Small intestine (tissue), 7 donors: ENCODE results near the gene AOPEP. TPM values are rescaled to one million over a fixed set of nuclear protein-coding genes. Genes with fewer than 3 reads are reported as not detected.
"Not testable (repeated sequence)": the region's sequence is repeated elsewhere in the genome, so short reads cannot be mapped to it uniquely, and the experiment has no call there.

Experiments
- DNase-seq, 2 donors: peaks; one replicate each; pipeline versions ENCODE4 v3.0.0 to v3.0.0-alpha.2; 2013
- FAIRE-seq: peaks from 2 replicates; lab custom pipeline; 2012; peaks lifted over from hg19 to GRCh38; lab: Jason Lieb, UNC
- H3K27ac ChIP-seq, 3 donors: one replicate each; pipeline ENCODE4 v1.5.1; 2013; ENCODE audit warnings: low read length in 2 of 3, mild to moderate bottlenecking in 2 of 3, control low read depth in 1 of 3, inconsistent platforms in 1 of 3, low read depth in 1 of 3, moderate library complexity in 1 of 3
- H3K27me3 ChIP-seq, 3 donors: one replicate each; pipeline ENCODE4 v1.6.1; 2013; ENCODE audit warnings: low read length in 3 of 3, inconsistent platforms in 1 of 3; ENCODE audit not compliant: control insufficient read depth in 3 of 3, insufficient read depth in 3 of 3
- H3K36me3 ChIP-seq, 3 donors: one replicate each; pipeline ENCODE4 v1.6.1; 2013; ENCODE audit warnings: low read length in 3 of 3, inconsistent platforms in 1 of 3, low read depth in 1 of 3, mild to moderate bottlenecking in 1 of 3, moderate library complexity in 1 of 3; ENCODE audit not compliant: control insufficient read depth in 3 of 3, insufficient read depth in 2 of 3
- H3K4me1 ChIP-seq, 3 donors: one replicate each; pipeline ENCODE4 v1.6.1; 2013; ENCODE audit warnings: low read length in 2 of 3, inconsistent platforms in 1 of 3, low read depth in 1 of 3, mild to moderate bottlenecking in 1 of 3, moderate library complexity in 1 of 3; ENCODE audit not compliant: control insufficient read depth in 3 of 3, insufficient read depth in 2 of 3
- H3K4me3 ChIP-seq, 3 donors: one replicate each; pipeline ENCODE4 v1.5.1; 2013; ENCODE audit warnings: low read length in 3 of 3, control low read depth in 1 of 3, inconsistent platforms in 1 of 3, low read depth in 1 of 3, mild to moderate bottlenecking in 1 of 3, moderate library complexity in 1 of 3
- H3K9me3 ChIP-seq, 2 donors: one replicate each; pipeline ENCODE4 v1.6.1; 2013; ENCODE audit warnings: low read depth in 1 of 2, low read length in 1 of 2; ENCODE audit not compliant: control insufficient read depth in 2 of 2, insufficient read depth in 1 of 2
- WGBS, 3 donors: extraction: QIAGEN DNeasy Blood & Tissue Kit; methylation state at CpG; one replicate each; pipeline ENCODE4 v1.1.7; 2013; 5-methylcytosine and 5-hydroxymethylcytosine counted together
- polyA plus RNA-seq, 4 donors: library from polyadenylated mRNA; stranded (reverse) in 3 of 4; unstranded in 1 of 4; fragments of 200-250 nt in 3 of 4; fragments of 120-200 nt in 1 of 4; gene quantifications; one replicate each; pipeline versions ENCODE4 v1.2.1 to v1.2.3, GENCODE V29; 2013
- donor health status: healthy with polysubstance abuse.
- donor health status: control.
- donor health status: control.
- donor health status: Bipolar disorder and iron deficiency.
- donor health status: healthy.

Gene AOPEP
- polyA plus RNA-seq, 4 donors, result 26.3 to 34.7 (median 28.4) TPM

DNA sequence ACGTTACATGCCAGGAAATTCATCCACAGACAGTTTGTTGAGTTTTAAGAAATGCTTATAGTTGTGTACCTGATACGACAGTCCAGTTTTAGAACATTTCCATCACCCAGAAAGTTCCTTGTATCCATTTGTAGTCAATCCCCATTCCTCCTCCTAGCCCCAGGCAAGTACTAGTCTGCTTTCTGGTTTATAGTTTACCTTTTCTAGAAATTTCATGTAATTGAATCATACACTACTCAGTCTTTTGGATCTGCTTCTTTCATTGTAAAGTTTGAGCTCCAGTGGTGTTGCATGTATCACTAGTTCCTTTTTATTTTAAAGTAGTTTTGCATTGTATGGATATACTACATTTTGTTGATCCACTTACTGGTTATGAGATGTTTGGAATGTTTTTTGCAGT, 291.2 kb downstream of the AOPEP start:
- peaks cover 0 to 32% (median 5%) of the 10 kb centered on the region in 3 donors for H3K36me3 ChIP-seq
- no peak for DNase-seq
- peaks cover 0 to 3% (median 0%) of the 10 kb centered on the region in 3 donors for H3K4me1 ChIP-seq
- no peak overlapping the region for H3K4me3 ChIP-seq
- 88 to 98% (median 96%) methylated on average over 2 of the region's 2 CpGs for WGBS, 3 donors
- no peak for FAIRE-seq
- H3K27me3 ChIP-seq, result no peaks in the 10 kb centered on the region
- no peaks in the 10 kb centered on the region for H3K9me3 ChIP-seq
- H3K27ac ChIP-seq, result peak overlapping the region in 1 of 3 donors; percentile 15

- peaks cover 0 to 6% (median 0%) of the 10 kb centered on the region in 3 donors for H3K4me1 ChIP-seq
- DNase-seq, result no peak
Measured at GRCh38 chr9:95018099-95018936, 291.8 kb downstream of the AOPEP start.

DNA sequence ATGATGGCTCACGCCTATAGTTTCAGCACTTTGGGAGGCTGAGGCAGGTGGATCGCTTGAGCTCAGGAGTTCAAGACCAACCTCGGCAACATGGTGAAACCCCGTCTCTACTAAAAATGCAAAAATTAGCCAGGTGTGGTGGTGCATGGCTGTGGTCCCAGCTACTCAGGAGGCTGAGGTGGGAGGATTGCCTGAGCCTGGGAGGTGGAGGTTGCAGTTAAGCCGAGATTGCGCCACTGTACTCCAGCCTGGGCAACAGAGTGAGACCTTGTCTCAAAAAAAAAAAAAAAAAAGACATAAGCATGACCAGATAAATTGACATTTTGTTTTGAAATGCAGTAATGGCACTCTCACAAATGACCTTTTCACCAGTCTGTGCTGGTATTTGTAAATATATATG, 294.1 kb downstream of the AOPEP start:
- not testable (repeated sequence) for FAIRE-seq, H3K9me3 ChIP-seq, H3K27ac ChIP-seq, H3K4me3 ChIP-seq, DNase-seq, H3K27me3 ChIP-seq
- H3K36me3 ChIP-seq, result peaks cover 0 to 45% (median 5%) of the 10 kb centered on the region in 3 donors
- 97% methylated on average over 6 of the region's 6 CpGs for WGBS, 3 donors
- H3K4me1 ChIP-seq, result peaks cover 2 to 20% (median 16%) of the 10 kb centered on the region in 3 donors

More at GRCh38 chr9:95018099-95018936, 291.8 kb downstream of the AOPEP start:
- Histone ChIP-seq H3K27me3 (no peaks in the 10 kb centered on the region), H3K36me3 (peaks cover 0 to 38% (median 5%) of the 10 kb centered on the region in 3 donors), H3K27ac (peak overlapping the region in 2 of 3 donors; percentile 29 to 77), H3K9me3 (no peaks in the 10 kb centered on the region), H3K4me3 (no peak overlapping the region)
- WGBS, 3 donors, result 58 to 86% (median 79%) methylated on average over 11 of the region's 11 CpGs
- FAIRE-seq, result no peak

GRCh38 chr9:95021166-95021886, 294.8 kb downstream of the AOPEP start:
- Histone ChIP-seq H3K4me1 (peaks cover 2 to 25% (median 16%) of the 10 kb centered on the region in 3 donors), H3K36me3 (peaks cover 0 to 40% (median 3%) of the 10 kb centered on the region in 3 donors), H3K9me3 (no peaks in the 10 kb centered on the region), H3K27ac (peak overlapping the region in 1 of 3 donors; percentile 56), H3K27me3 (no peaks in the 10 kb centered on the region), H3K4me3 (no peak overlapping the region)
- 67 to 80% (median 79%) methylated on average over 7 of the region's 7 CpGs for whole genome bisulfite sequencing, 3 donors
- DNase-seq (no peak), FAIRE-seq (no peak)

- Histone ChIP-seq H3K4me3 (no peak overlapping the region), H3K27ac (peak overlapping the region in 1 of 3 donors; percentile 69), H3K36me3 (peaks cover 0 to 39% (median 3%) of the 10 kb centered on the region in 3 donors), H3K27me3 (no peaks in the 10 kb centered on the region), H3K4me1 (peaks cover 2 to 25% (median 14%) of the 10 kb centered on the region in 3 donors), H3K9me3 (no peaks in the 10 kb centered on the region)
- FAIRE-seq, result no peak
- DNase-seq, result no peak
- 93 to 97% (median 93%) methylated on average over 5 of the region's 5 CpGs for WGBS, 3 donors
Measured at GRCh38 chr9:95022657-95023056, 296.2 kb downstream of the AOPEP start.

DNA sequence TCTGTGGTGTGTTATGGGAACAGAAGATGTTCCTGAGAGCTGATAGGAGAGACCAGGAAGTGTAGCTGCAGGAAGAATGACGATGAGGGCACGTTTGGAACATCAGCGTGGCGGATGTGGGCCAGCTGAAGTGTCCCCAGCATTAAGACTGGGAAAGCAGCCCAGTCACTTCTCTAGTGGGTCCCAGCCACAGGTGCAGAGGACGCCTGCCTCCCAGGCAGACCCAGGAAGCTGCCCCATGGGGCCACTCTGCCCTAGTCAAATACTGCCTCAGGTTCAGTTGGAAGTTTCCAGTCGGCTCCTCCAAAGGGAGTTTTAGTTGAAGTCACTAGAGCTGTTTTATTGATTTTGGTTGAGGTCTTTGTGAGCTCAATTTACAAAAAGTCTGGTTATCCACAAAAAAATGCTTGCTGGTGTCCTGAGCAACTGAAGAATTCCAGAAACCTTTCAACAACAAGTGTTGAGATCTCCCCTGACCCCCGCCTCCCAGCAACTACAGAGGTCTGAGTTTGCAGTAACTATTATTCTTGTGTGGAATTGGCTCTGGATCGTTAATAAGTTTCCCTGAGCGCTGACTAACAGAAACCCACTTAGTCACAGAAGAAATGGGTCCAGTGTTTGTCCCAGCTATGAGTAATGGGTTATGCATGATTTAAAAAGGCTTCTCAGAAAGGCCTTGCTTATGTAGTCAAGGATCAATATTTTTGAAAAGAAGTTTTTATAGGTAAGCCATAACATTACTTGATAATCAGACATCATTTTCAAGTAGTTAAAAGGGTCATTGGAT, 296.9 kb downstream of the AOPEP start:
- Histone ChIP-seq H3K9me3 (no peaks in the 10 kb centered on the region), H3K27me3 (no peaks in the 10 kb centered on the region), H3K36me3 (peaks cover 0 to 46% (median 3%) of the 10 kb centered on the region in 3 donors), H3K4me1 (peaks cover 2 to 25% (median 13%) of the 10 kb centered on the region in 3 donors), H3K4me3 (no peak overlapping the region), H3K27ac (peak overlapping the region in 2 of 3 donors; percentile 56 to 85)
- 67 to 81% (median 78%) methylated on average over 9 of the region's 9 CpGs for WGBS, 3 donors
- DNase-seq, result no peak
- FAIRE-seq, result no peak

DNA sequence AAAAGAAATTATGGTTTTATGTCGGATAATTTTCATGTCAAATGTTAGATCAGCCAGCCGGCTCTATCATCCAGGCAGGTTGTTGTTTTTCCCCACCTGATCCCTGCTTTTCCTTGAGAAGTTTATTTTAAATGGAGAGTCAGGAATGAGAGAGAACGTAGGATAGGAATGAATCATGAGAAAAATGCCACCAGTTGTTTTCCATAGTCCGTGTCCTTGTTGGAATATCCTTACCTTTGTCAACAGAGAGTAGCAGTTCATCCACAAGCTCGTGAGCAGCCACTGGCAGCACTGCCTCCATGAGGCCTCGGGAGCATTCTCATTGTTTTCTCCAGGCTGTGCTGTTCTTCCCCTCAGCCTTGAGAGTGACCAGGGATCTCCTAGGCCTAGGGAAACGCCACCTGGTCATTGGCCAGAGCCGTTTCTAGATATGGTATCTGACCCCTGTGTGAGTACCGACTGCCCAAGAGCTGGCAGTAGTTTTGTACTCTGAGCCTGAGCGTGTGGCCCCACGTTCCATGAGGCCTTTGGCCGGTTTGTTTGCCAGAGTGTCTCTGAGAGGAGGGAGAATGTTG, 297.7 kb downstream of the AOPEP start:
- Histone ChIP-seq H3K36me3 (peaks cover 0 to 47% (median 0%) of the 10 kb centered on the region in 3 donors), H3K27ac (peak overlapping the region in 2 of 3 donors; percentile 56 to 85), H3K4me1 (peaks cover 2 to 33% (median 13%) of the 10 kb centered on the region in 3 donors), H3K27me3 (no peaks in the 10 kb centered on the region), H3K9me3 (no peaks in the 10 kb centered on the region), H3K4me3 (no peak overlapping the region)
- WGBS, 3 donors, result 56 to 75% (median 68%) methylated on average over 12 of the region's 12 CpGs
- FAIRE-seq (no peak), DNase-seq (peak in 1 of 2 donors; percentile 38)
